ENCODE measurements around the gene COA1.

DNA sequence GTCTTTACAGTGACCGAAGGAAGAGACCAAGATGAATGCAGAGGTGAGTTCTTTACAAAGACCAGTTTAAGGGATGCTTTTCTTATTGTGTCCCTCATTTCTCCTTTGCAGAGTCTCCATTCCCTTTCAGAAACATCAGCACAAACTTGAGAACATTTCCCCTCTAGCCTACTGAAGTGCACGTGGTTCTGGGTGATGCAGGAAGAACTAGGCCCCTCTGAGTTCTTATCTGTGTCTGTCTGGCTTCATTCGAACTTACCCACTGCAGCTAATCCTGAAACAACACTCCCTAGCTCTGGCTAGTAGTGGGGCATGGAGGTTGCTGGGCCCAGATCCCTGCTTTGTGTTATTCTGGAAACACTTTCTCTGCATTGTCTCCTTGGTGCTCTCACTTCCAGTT lies 41.8 kb upstream of the COA1 start:
- TF ChIP-seq, protein P1, sequence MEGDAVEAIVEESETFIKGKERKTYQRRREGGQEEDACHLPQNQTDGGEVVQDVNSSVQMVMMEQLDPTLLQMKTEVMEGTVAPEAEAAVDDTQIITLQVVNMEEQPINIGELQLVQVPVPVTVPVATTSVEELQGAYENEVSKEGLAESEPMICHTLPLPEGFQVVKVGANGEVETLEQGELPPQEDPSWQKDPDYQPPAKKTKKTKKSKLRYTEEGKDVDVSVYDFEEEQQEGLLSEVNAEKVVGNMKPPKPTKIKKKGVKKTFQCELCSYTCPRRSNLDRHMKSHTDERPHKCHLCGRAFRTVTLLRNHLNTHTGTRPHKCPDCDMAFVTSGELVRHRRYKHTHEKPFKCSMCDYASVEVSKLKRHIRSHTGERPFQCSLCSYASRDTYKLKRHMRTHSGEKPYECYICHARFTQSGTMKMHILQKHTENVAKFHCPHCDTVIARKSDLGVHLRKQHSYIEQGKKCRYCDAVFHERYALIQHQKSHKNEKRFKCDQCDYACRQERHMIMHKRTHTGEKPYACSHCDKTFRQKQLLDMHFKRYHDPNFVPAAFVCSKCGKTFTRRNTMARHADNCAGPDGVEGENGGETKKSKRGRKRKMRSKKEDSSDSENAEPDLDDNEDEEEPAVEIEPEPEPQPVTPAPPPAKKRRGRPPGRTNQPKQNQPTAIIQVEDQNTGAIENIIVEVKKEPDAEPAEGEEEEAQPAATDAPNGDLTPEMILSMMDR (optimal IDR thresholded peaks at IDR 0.05 in 1 of 3, IDR thresholded peaks at IDR 0.05 in 1 of 3, conservative IDR thresholded peaks at IDR 0.05 in 1 of 3; ENCODE audit: extremely low read depth in 1 of 3, insufficient read depth in 2 of 3, low read length in 3 of 3) = no peak
- no peak for TF ChIP-seq EZH2 (IDR thresholded peaks at IDR 0.05; ENCODE audit: low read length)
